Natural killer cell (primary cell): Measurements from ENCODE around the gene NFIL3. TPM values are rescaled to one million over a fixed set of nuclear protein-coding genes. Genes with fewer than 3 reads are reported as not detected.

Experiments
- ATAC-seq, 3 donors: fragments of 150-1000 bp in 2 of 3; fragments of 200-7000 bp in 1 of 3; cut with Tn5 transposase; 1 replicate in 1 of 3; 2 replicates in 2 of 3; pipeline ENCODE4 v1.10.0; 2021; ENCODE audit warnings: mild to moderate bottlenecking in 2 of 3, moderate library complexity in 2 of 3
- DNase-seq, 2 donors: peaks; one replicate each; pipeline versions ENCODE4 v3.0.0 to v3.0.0-alpha.2; 2013 to 2021; ENCODE audit warnings: mixed read lengths in 1 of 2
- H3K27ac ChIP-seq: one replicate; pipeline ENCODE4 v1.5.1; 2013; ENCODE audit warnings: mild to moderate bottlenecking, low read length
- H3K27me3 ChIP-seq: one replicate; pipeline ENCODE4 v1.6.1; 2013; ENCODE audit warnings: low read length; ENCODE audit not compliant: control insufficient read depth, insufficient read depth
- H3K36me3 ChIP-seq: one replicate; pipeline ENCODE4 v1.6.1; 2013; ENCODE audit warnings: low read length; ENCODE audit not compliant: control insufficient read depth, insufficient read depth
- H3K4me1 ChIP-seq: one replicate; pipeline ENCODE4 v1.6.1; 2013; ENCODE audit warnings: low read length; ENCODE audit not compliant: control insufficient read depth, insufficient read depth
- H3K4me3 ChIP-seq: one replicate; pipeline ENCODE4 v1.5.1; 2013; ENCODE audit warnings: low read length
- H3K9me3 ChIP-seq: one replicate; pipeline ENCODE4 v1.6.1; 2013; ENCODE audit warnings: low read length; ENCODE audit not compliant: control insufficient read depth, insufficient read depth
- H3K27ac Mint-ChIP-seq, 2 donors: one replicate each; pipeline ENCODE4 v1.8.0; 2022; ENCODE audit warnings: mild to moderate bottlenecking in 2 of 2, mixed read lengths in 2 of 2, moderate library complexity in 1 of 2
- H3K27me3 Mint-ChIP-seq, 2 donors: one replicate each; pipeline ENCODE4 v1.8.0; 2022; ENCODE audit warnings: low read depth in 2 of 2, mixed read lengths in 2 of 2
- H3K36me3 Mint-ChIP-seq: one replicate; pipeline ENCODE4 v1.8.0; 2022; ENCODE audit warnings: mixed read lengths
- H3K4me1 Mint-ChIP-seq, 2 donors: one replicate each; pipeline ENCODE4 v1.8.0; 2022; ENCODE audit warnings: mixed read lengths in 2 of 2
- H3K4me3 Mint-ChIP-seq: one replicate; pipeline ENCODE4 v1.8.0; 2022; ENCODE audit warnings: mild to moderate bottlenecking, moderate library complexity, mixed read lengths
- H3K9me3 Mint-ChIP-seq, 2 donors: one replicate each; pipeline ENCODE4 v1.8.0; 2022; ENCODE audit warnings: mixed read lengths in 2 of 2
- WGBS: methylation state at CpG from one replicate; pipeline ENCODE4 v1.1.7; 2013; ENCODE audit warnings: missing lambda C conversion rate; ENCODE audit not compliant: insufficient coverage; 5-methylcytosine and 5-hydroxymethylcytosine counted together
- intact Hi-C: fragments of 100-400 bp; cut with micrococcal nuclease; formaldehyde crosslinking; loops from one replicate; pipeline ENCODE4 v1.14.2; 2022
- total RNA-seq, 4 donors: library from RNA; stranded (reverse); fragments of 120-200 nt in 1 of 4; gene quantifications; one replicate each; pipeline versions ENCODE4 v1.2.3 to v1.2.4, GENCODE V29; 2013 to 2022
- TF ChIP-seq, protein P1 (sequence below): fragments of 200-600 bp; IDR thresholded peaks from one replicate; pipeline ENCODE4 v1.8.0; 2022; ENCODE audit warnings: antibody characterized with exemption

NFIL3 gene
- total RNA-seq, 3 donors from 2014 or later (not counting 1 experiment from before 2014, with no cell fraction given) = 94.6 to 98.0 (median 97.0) TPM

DNA sequence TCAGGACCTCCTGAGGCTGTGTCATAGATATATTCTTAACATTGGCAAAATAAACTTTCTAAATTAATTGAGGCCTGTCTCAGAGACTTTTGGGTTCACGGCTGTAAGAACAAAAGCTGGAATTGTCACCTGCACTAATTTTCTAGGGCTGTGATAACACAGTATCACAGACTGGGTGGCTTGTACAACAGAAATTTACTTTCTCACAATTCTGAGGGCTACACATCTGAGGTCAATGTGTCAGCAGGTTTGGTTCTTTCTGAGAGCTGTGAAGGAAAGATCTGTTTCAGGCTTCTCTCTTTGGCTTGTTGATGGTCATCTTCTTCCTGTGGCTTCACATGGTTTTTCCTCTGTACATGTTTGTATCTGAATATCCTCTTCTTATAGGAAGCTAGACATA, 29.2 kb upstream of the NFIL3 start:
- H3K4me3 Mint-ChIP-seq = peak overlapping the region; percentile 10
- H3K4me3 ChIP-seq = no peak overlapping the region
- TF ChIP-seq, protein P1, sequence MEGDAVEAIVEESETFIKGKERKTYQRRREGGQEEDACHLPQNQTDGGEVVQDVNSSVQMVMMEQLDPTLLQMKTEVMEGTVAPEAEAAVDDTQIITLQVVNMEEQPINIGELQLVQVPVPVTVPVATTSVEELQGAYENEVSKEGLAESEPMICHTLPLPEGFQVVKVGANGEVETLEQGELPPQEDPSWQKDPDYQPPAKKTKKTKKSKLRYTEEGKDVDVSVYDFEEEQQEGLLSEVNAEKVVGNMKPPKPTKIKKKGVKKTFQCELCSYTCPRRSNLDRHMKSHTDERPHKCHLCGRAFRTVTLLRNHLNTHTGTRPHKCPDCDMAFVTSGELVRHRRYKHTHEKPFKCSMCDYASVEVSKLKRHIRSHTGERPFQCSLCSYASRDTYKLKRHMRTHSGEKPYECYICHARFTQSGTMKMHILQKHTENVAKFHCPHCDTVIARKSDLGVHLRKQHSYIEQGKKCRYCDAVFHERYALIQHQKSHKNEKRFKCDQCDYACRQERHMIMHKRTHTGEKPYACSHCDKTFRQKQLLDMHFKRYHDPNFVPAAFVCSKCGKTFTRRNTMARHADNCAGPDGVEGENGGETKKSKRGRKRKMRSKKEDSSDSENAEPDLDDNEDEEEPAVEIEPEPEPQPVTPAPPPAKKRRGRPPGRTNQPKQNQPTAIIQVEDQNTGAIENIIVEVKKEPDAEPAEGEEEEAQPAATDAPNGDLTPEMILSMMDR = no peak

GRCh38 chr9:91451431-91452270, 28.0 kb upstream of the NFIL3 start:
- Mint-ChIP-seq H3K36me3 (no peaks in the 10 kb centered on the region), H3K4me3 (peak overlapping the region; percentile 6), H3K9me3 (no peaks in the 10 kb centered on the region), H3K4me1 (peaks cover 19 to 26% of the 10 kb centered on the region in 2 donors), H3K27me3 (peaks cover 0 to 6% of the 10 kb centered on the region in 2 donors), H3K27ac (peak overlapping the region in 1 of 2 donors; percentile 64)
- Histone ChIP-seq H3K36me3 (no peaks in the 10 kb centered on the region), H3K27ac (no peak overlapping the region), H3K4me3 (no peak overlapping the region), H3K9me3 (no peaks in the 10 kb centered on the region), H3K27me3 (no peaks in the 10 kb centered on the region), H3K4me1 (peaks cover 4% of the 10 kb centered on the region)
- ATAC-seq (no peak), DNase-seq (no peak)
- TF ChIP-seq, protein P1 = no peak
- 97% methylated on average over 2 of the region's 2 CpGs for WGBS
- intact Hi-C loops = no loop called here

More for the DNA sequence above, 29.2 kb upstream of the NFIL3 start:
- 54% methylated on average over 1 of the region's 1 CpG for WGBS
- Histone ChIP-seq H3K36me3 (no peaks in the 10 kb centered on the region), H3K27me3 (no peaks in the 10 kb centered on the region), H3K4me1 (peaks cover 4% of the 10 kb centered on the region), H3K27ac (peak overlapping the region; percentile 37), H3K9me3 (no peaks in the 10 kb centered on the region)
- Mint-ChIP-seq H3K9me3 (no peaks in the 10 kb centered on the region), H3K27me3 (peaks cover 0 to 6% of the 10 kb centered on the region in 2 donors), H3K27ac (peak overlapping the region; percentile 64 to 74), H3K4me1 (peaks cover 19 to 26% of the 10 kb centered on the region in 2 donors), H3K36me3 (no peaks in the 10 kb centered on the region)
- ATAC-seq (peak; percentile 69 to 96 (median 76)), DNase-seq (no peak)
- intact Hi-C loops = no loop called here

GRCh38 chr9:91445135-91445534, 21.5 kb upstream of the NFIL3 start:
- no peak for ATAC-seq
- intact Hi-C loops = no loop called here
- TF ChIP-seq, protein P1 = no peak
- H3K27me3 Mint-ChIP-seq = peaks cover 8 to 14% of the 10 kb centered on the region in 2 donors
- no peak overlapping the region for H3K4me3 Mint-ChIP-seq
- no peak overlapping the region for H3K27ac Mint-ChIP-seq
- H3K36me3 Mint-ChIP-seq = peaks cover 9% of the 10 kb centered on the region
- Histone ChIP-seq H3K36me3 (no peaks in the 10 kb centered on the region), H3K4me3 (no peak overlapping the region), H3K9me3 (peaks cover 18% of the 10 kb centered on the region), H3K4me1 (no peaks in the 10 kb centered on the region), H3K27me3 (peaks cover 6% of the 10 kb centered on the region), H3K27ac (no peak overlapping the region)
- H3K4me1 Mint-ChIP-seq = no peaks in the 10 kb centered on the region
- DNase-seq = no peak
- H3K9me3 Mint-ChIP-seq = peaks cover 3 to 7% of the 10 kb centered on the region in 2 donors
- 76% methylated on average over 1 of the region's 1 CpG for WGBS
